K562 (cell line): ENCODE results near the gene NT5C3B. TPM values are rescaled to one million over a fixed set of nuclear protein-coding genes. Genes with fewer than 3 reads are reported as not detected.

Experiments
- AFF1 ChIP-seq, 2 experiments: fragments of 450-650 bp; IDR thresholded peaks; 2 replicates each; pipeline ENCODE4 v1.6.1; 2018; ENCODE audit warnings: mild to moderate bottlenecking in 2 of 2, low read depth in 1 of 2; ENCODE audit not compliant: partially characterized antibody in 2 of 2
- ATF3 ChIP-seq, 2 experiments: fragments of 450-650 bp in 1 of 2; sonication (generic) in 1 of 2; formaldehyde crosslinking in 1 of 2; IDR thresholded peaks in 1 of 2; conservative IDR thresholded peaks in 1 of 2; 2 replicates each; pipeline versions ENCODE4 v1.6.1 to v1.8.1; 2016 to 2023; ENCODE audit warnings: mild to moderate bottlenecking in 2 of 2, moderate library complexity in 2 of 2, inconsistent platforms in 1 of 2, missing genetic modification reagents in 1 of 2
- ATF7 ChIP-seq: fragments of 450-650 bp; IDR thresholded peaks from 2 replicates; pipeline ENCODE4 v1.7.1; 2014; ENCODE audit warnings: mild to moderate bottlenecking, moderate library complexity
- BRD9 ChIP-seq: fragments of 450-650 bp; IDR thresholded peaks from 2 replicates; pipeline ENCODE4 v1.6.1; 2018; ENCODE audit warnings: low read depth; ENCODE audit not compliant: partially characterized antibody
- CHD2 ChIP-seq: IDR thresholded peaks from 2 replicates; pipeline ENCODE4 v1.6.1; 2011; ENCODE audit warnings: low read depth, low read length
- ESRRA ChIP-seq: fragments of 450-650 bp; IDR thresholded peaks from 2 replicates; pipeline ENCODE4 v1.6.1; 2014; ENCODE audit warnings: low read depth, mild to moderate bottlenecking, moderate library complexity, borderline replicate concordance
- GABPB2 ChIP-seq: fragments of 250-450 bp; sonication (Bioruptor Pico); conservative IDR thresholded peaks from 2 replicates; pipeline ENCODE4 v1.5.1; 2021; ENCODE audit warnings: mild to moderate bottlenecking
- HMBOX1 ChIP-seq: sonication (generic); IDR thresholded peaks from 2 replicates; pipeline ENCODE4 v1.6.1; 2016
- IRF9 ChIP-seq: fragments of 450-650 bp; IDR thresholded peaks from 2 replicates; pipeline ENCODE4 v1.6.1; 2016; ENCODE audit warnings: missing biosample characterization, missing genetic modification characterization
- MTA3 ChIP-seq: fragments of 450-650 bp; formaldehyde crosslinking; IDR thresholded peaks from 2 replicates; pipeline ENCODE4 v1.6.1; 2017; ENCODE audit warnings: mild to moderate bottlenecking, borderline replicate concordance
- NRF1 ChIP-seq, 2 experiments: fragments of 450-650 bp; IDR thresholded peaks in 1 of 2; conservative IDR thresholded peaks in 1 of 2; 2 replicates each; pipeline ENCODE4 v1.6.1; 2014; ENCODE audit warnings: mild to moderate bottlenecking in 2 of 2
- POLR2B ChIP-seq: fragments of 450-650 bp; IDR thresholded peaks from 2 replicates; pipeline ENCODE4 v1.6.1; 2018; ENCODE audit warnings: low read depth; ENCODE audit not compliant: partially characterized antibody
- RAD21 ChIP-seq, 2 experiments: fragments of 250-450 bp in 1 of 2; fragments of 450-650 bp in 1 of 2; sonication (Bioruptor Pico) in 1 of 2; formaldehyde crosslinking in 1 of 2; IDR thresholded peaks in 1 of 2; conservative IDR thresholded peaks in 1 of 2; 2 replicates each; pipeline versions ENCODE4 v1.4.0 to v1.8.0; 2020 to 2022; ENCODE audit warnings: mild to moderate bottlenecking in 2 of 2, moderate library complexity in 1 of 2
- SIN3A ChIP-seq, 2 experiments: fragments of 150-350 bp in 1 of 2; IDR thresholded peaks; 2 replicates each; pipeline ENCODE4 v1.6.1; 2011 to 2016; ENCODE audit warnings: borderline replicate concordance in 2 of 2, low read depth in 2 of 2, low read length in 2 of 2, mild to moderate bottlenecking in 2 of 2, moderate library complexity in 2 of 2; ENCODE audit not compliant: control insufficient read depth in 1 of 2
- TCF7 ChIP-seq: sonication (generic); IDR thresholded peaks from 2 replicates; pipeline ENCODE4 v1.6.1; 2016; ENCODE audit warnings: antibody characterized with exemption, borderline replicate concordance
- THAP7 ChIP-seq: fragments of 250-450 bp; sonication (Bioruptor Pico); IDR thresholded peaks from 2 replicates; pipeline ENCODE4 v1.5.0; 2021
- ZNF212 ChIP-seq: fragments of 450-650 bp; formaldehyde crosslinking; IDR thresholded peaks from 2 replicates; pipeline ENCODE4 v1.4.0; 2020; ENCODE audit warnings: mild to moderate bottlenecking
- ZNF224 ChIP-seq: sonication (generic); formaldehyde crosslinking; IDR thresholded peaks from 2 replicates; pipeline ENCODE4 v1.8.0; 2022; ENCODE audit warnings: mild to moderate bottlenecking, missing genetic modification reagents
- polyA plus RNA-seq, 8 experiments: library from polyadenylated mRNA; depleted of rRNA in 4 of 8; stranded (reverse) in 5 of 8; unstranded in 3 of 8; fragments of >200 nt; fragmentation: Nextera tagmentation in 2 of 8; fragmentation: Illumina TruSeq in 1 of 8; extraction: Ambion mirVana in 2 of 8; extraction: Trizol in 1 of 8; gene quantifications; 2 replicates each; pipeline versions ENCODE4 v1.2.1 to v1.2.3, GENCODE V29; 2011 to 2014; ENCODE audit warnings: inconsistent platforms in 1 of 8, missing spikeins in 1 of 8
- total RNA-seq, 7 experiments: library from RNA; depleted of rRNA in 6 of 7; stranded (reverse); fragments of >200 nt in 6 of 7; fragmentation: Illumina TruSeq in 2 of 7; extraction: Trizol in 2 of 7; gene quantifications; 2 replicates each; pipeline versions ENCODE4 v1.2.1 to v1.2.3, GENCODE V29; 2011 to 2021; ENCODE audit warnings: low replicate concordance in 1 of 7

NT5C3B gene
- total and polyA plus RNA-seq, 9 of the 15 experiments (the other 6 are each of a cell fraction or from before 2014, with no cell fraction given): 2.0 to 166 (median 85.0) TPM

GRCh38 chr17:41785091-41785858, 50.8 kb downstream of the NT5C3B start (continued):
- TF ChIP-seq THAP7 (CRISPR knock-in tag): no peak
- TF ChIP-seq RAD21 (CRISPR knock-in tag; conservative IDR thresholded peaks at IDR 0.05 in 1 of 2, IDR thresholded peaks at IDR 0.05 in 1 of 2): no peak
- TF ChIP-seq ZNF212: no peak
- peak; percentile 67 for TF ChIP-seq HMBOX1
- no peak for TF ChIP-seq ATF3 (IDR thresholded peaks at IDR 0.05)
- no peak for TF ChIP-seq ATF3 (CRISPR knock-in tag; conservative IDR thresholded peaks at IDR 0.05)
- TF ChIP-seq ESRRA: 0 out of 2 replicates have a peak, but pooled peaks have one; percentile 21
- TF ChIP-seq ZNF224 (CRISPR knock-in tag): no peak
- peak; percentile 13 to 16; a peak in 2 of 4 replicates for TF ChIP-seq SIN3A (IDR thresholded peaks at IDR 0.05; ENCODE audit: borderline replicate concordance in 2 of 2, control insufficient read depth in 1 of 2, low read depth in 2 of 2, low read length in 2 of 2)
- no peak for TF ChIP-seq POLR2B
- TF ChIP-seq IRF9 (tag): no peak
- peak in 1 of 2 experiments; percentile 21; a peak in 1 of 4 replicates for TF ChIP-seq NRF1 (conservative IDR thresholded peaks at IDR 0.05 in 1 of 2, IDR thresholded peaks at IDR 0.05 in 1 of 2)
- 0 out of 2 replicates have a peak, but pooled peaks have one; percentile 13 for TF ChIP-seq MTA3
- peak; percentile 21 for TF ChIP-seq BRD9
- TF ChIP-seq CHD2: peak; percentile 56; the same call in 1 of the 2 replicates
- TF ChIP-seq AFF1 (IDR thresholded peaks at IDR 0.05; ENCODE audit: low read depth in 1 of 2, partially characterized antibody in 2 of 2): peak in 1 of 2 experiments; percentile 32
- TF ChIP-seq ATF7: peak; percentile 66
- no peak for TF ChIP-seq GABPB2 (CRISPR knock-in tag)
- no peak for TF ChIP-seq TCF7
